GM18511 (cell line): Measurements from ENCODE around the gene TMEM225B.
A peak's percentile ranks its signal among the peaks of the same experiment; 100 is the strongest.
"Not testable (repeated sequence)": the region's sequence is repeated elsewhere in the genome, so short reads cannot be mapped to it uniquely, and the experiment has no call there.

Source experiments
- ATAC-seq: cut with Tn5 transposase; IDR thresholded peaks from one replicate; pipeline ENCODE4 v1.9.1; 2021; ENCODE audit warnings: mild to moderate bottlenecking, moderate library complexity; ENCODE audit not compliant: unreplicated experiment

TMEM225B gene

GRCh38 chr7:99579281-99579955, 18.6 kb upstream of the TMEM225B start:
- no peak for ATAC-seq

- ATAC-seq, result no peak
Measured at GRCh38 chr7:99579956-99580777, 17.9 kb upstream of the TMEM225B start.

- ATAC-seq, result not testable (repeated sequence)
Measured at GRCh38 chr7:99580778-99581332, 17.2 kb upstream of the TMEM225B start.

- no peak for ATAC-seq
Measured at GRCh38 chr7:99588868-99589267, 9.2 kb upstream of the TMEM225B start.

- ATAC-seq, result no peak
Measured at GRCh38 chr7:99594948-99595745, 2.9 kb upstream of the TMEM225B start.

GRCh38 chr7:99596408-99596955, 1.6 kb upstream of the TMEM225B start:
- ATAC-seq, result no peak

GRCh38 chr7:99599836-99600235, 1.8 kb downstream of the TMEM225B start:
- ATAC-seq, result no peak

GRCh38 chr7:99601656-99602310, 3.7 kb downstream of the TMEM225B start:
- ATAC-seq, result no peak

- ATAC-seq, result no peak
Measured at GRCh38 chr7:99605527-99605926, 7.5 kb downstream of the TMEM225B start.

- no peak for ATAC-seq
Measured at GRCh38 chr7:99606531-99606930, 8.5 kb downstream of the TMEM225B start.

GRCh38 chr7:99607548-99607947, 9.5 kb downstream of the TMEM225B start:
- ATAC-seq, result no peak

GRCh38 chr7:99614495-99614894, 16.4 kb downstream of the TMEM225B start:
- no peak for ATAC-seq

GRCh38 chr7:99615989-99616358, 17.9 kb downstream of the TMEM225B start:
- ATAC-seq, result no peak

GRCh38 chr7:99616359-99617191, 18.5 kb downstream of the TMEM225B start, which contains the start of gene ZSCAN25:
ZSCAN25 (plus strand) TSS chr7:99616946; CDS start chr7:99619607, 2,661 bp downstream.
- ATAC-seq, result peak; percentile 95

GRCh38 chr7:99617192-99617781, 19.2 kb downstream of the TMEM225B start:
- ATAC-seq, result no peak

- ATAC-seq, result no peak
Measured at GRCh38 chr7:99618726-99619125, 20.7 kb downstream of the TMEM225B start.

- ATAC-seq, result no peak
Measured at GRCh38 chr7:99619571-99620130, 21.6 kb downstream of the TMEM225B start.

GRCh38 chr7:99621271-99621670, 23.2 kb downstream of the TMEM225B start:
- no peak for ATAC-seq

GRCh38 chr7:99622596-99622995, 24.5 kb downstream of the TMEM225B start:
- no peak for ATAC-seq
